ENCODE measurements around the gene NKD2.
"Not testable (repeated sequence)": the region's sequence is repeated elsewhere in the genome, so short reads cannot be mapped to it uniquely, and the experiment has no call there.

NKD2 gene

DNA sequence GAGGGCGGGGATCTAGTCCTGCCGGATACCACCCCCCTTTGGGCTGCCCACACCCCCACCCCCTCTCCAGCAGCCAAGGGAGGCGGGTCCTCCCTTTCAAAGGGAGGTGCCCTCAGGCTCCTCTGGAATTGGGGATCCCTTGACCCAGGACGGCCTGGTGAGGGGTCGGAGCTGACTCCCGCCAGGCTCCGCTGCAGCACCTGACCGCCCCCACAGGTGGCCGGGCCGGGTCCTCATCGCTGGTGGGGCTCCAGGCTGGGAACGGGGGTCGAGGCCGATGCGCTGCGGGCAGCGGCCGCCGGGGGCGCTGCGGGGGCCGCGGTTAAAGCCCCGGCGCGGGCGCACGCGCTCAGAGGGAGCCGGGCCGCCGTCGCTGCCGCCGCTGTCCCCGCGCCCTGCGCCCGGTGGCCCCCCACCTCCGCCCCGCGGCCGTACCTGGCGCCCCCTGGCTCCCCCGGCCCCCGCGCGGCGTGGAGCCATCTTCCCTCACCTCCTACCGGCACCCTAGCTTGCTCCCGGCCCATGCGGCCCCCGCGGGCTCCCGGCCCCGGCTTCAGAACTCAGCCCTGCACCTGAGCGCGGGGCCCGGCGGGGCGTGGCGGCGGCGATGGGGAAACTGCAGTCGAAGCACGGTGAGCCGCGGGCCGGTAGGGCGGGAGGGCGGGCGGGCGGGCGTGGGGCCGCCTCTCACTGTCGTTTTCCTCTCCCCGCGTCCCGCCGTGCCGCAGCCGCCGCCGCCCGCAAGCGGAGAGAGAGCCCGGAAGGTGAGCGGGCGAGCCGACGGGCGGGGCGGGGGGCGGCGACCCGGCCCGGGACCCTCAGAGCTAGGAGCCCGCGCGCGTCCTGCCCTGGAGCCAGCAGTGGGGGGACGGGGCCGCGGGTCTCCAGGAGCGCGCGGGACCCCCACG lies at the start of gene NKD2:
TSS of gene NKD2 (plus strand) at position 352 of the 908 bp plus-strand sequence. CDS start at position 608, 256 bp downstream.
- DNase-seq, result no peak

DNA sequence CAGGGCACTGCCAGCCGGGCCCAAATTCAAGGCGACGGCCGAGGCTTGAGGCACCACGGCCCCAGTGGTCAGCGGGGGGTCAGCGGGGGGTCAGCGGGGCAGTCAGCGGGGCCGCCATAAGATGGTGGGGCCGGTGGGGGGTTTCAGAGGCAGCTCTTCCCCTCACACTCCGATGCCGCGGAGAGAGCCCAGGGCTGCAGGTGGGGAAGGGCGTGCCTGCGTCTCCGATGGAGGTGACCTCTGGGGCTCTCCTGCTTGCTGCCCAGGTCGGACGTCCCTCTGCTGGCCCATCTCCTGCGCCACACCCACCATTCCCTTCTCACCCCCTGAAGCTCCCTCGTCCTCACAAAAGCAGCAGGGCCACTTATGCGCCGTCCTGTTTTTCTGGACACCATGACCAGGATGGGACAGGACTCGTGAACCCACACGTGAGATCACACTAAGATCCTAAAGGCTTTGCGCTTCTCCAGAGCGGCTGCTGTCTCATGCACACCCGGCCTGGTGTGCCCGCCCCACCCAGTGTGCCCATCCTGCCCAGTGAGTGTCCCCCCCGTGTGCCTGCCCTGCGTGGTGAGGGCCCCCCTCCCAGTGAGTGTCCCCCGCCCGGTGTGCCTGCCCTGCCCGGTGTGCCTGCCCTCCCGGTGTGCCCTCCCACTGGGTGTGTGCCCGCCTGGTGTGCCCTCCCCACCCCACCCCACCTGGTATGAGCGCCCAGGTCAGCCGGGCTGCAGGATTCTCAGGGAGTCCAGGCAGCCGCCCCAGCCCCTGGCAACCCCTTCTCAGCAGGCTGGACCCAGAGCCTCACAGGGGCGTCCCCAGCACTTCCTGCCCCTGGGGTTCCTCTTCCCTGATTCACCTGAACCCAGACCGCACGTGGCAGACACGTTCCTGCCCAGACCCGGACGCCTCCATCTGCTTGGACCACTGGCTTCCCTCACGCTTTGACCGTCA lies 48.7 kb upstream of the NKD2 start:
- no peak for DNase-seq

GRCh38 chr5:960551-960950 lies 48.1 kb upstream of the NKD2 start:
- DNase-seq, result no peak

GRCh38 chr5:961002-961710 lies 47.4 kb upstream of the NKD2 start:
- no peak for DNase-seq

- DNase-seq, result no peak
These were observed 46.8 kb upstream of the NKD2 start for GRCh38 chr5:961711-962240.

GRCh38 chr5:962386-962785 lies 46.2 kb upstream of the NKD2 start:
- no peak for DNase-seq

DNA sequence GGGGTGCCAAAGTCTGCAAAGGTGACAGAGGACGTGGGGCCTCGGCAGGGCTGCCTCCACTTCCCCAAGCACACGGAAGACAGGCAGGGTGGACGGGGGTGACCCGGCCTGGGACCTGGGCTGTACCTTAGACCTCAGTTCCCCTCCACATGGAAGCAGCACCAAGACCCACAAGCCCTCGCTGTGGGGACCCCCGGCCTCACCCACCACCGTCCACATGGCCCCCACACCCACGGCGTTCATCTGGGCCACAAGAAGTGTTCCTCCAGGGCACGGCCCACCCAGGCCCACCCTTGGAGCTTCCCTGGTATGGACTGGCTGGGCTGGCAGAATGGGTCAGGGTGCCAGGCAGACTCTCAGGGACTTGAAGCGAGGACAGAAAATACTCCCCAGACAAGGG lies 45.8 kb upstream of the NKD2 start:
- DNase-seq, result no peak

GRCh38 chr5:963310-963672 lies 45.3 kb upstream of the NKD2 start:
- DNase-seq, result no peak

- peak; percentile 80 for DNase-seq
These were observed 44.7 kb upstream of the NKD2 start for GRCh38 chr5:963673-964531.

- DNase-seq, result no peak
These were observed 43.8 kb upstream of the NKD2 start for GRCh38 chr5:964821-965220.

DNA sequence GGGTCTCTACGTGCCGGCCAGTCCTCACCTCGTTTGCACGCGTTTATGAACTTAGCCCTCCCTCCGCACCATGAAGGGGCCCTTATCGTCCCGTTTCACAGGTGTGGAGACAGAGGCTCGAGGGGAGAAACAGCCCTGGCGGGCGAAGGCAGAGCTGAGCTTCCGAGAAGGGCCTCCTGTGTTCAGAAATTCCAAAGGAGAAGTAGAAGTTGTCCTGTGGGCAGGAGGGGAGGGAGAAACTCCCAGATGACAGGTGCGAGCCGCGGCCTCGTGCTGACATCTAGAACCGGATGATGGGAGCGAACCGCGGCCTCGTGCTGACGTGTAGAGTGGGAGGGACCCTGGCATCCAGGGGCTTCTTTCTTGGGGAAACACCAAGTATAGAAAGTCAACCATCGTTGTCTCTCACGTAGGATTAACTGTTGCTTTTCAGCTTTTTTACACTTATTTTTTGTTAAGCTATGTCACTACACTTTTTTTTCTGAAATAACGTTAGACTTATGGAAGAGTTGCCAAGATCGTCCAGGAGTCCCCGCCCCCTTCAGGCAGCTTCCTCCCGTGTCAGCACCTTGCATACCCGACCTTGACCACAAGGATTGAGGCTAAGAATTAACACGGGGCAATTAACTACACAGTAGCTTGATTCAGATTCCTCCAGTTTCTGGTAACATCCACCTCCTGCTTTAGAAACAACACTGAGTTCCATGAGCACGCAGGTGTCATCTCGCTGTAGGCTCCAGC lies 42.8 kb upstream of the NKD2 start:
- DNase-seq, result no peak

- DNase-seq, result no peak
These were observed 42.3 kb upstream of the NKD2 start for GRCh38 chr5:966345-966710.

- no peak for DNase-seq
These were observed 41.7 kb upstream of the NKD2 start for GRCh38 chr5:966941-967340.

GRCh38 chr5:968881-969280 lies 39.7 kb upstream of the NKD2 start:
- DNase-seq, result no peak

- peak; percentile 62 for DNase-seq
These were observed 39.2 kb upstream of the NKD2 start for GRCh38 chr5:969408-969839.

DNA sequence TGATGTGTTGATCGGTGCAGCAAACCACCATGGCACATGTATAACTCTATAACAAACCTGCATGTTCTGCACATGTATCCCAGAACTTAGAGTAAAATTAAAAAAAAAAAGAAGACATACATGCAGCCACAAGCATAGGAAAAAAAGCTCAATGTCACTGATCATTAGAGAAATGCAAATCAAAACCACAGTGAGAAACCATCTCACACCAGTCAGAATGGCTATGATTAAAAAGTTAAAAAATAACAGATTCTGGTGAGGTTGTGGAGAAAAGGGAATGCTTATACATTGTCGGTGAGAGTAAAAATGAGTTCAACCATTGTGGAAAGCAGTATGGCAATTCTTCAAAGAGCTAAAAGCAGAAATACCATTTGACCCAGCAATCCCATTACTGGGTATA lies 36.0 kb upstream of the NKD2 start:
- not testable (repeated sequence) for DNase-seq

GRCh38 chr5:976849-977751 lies 31.5 kb upstream of the NKD2 start:
- no peak for DNase-seq

DNA sequence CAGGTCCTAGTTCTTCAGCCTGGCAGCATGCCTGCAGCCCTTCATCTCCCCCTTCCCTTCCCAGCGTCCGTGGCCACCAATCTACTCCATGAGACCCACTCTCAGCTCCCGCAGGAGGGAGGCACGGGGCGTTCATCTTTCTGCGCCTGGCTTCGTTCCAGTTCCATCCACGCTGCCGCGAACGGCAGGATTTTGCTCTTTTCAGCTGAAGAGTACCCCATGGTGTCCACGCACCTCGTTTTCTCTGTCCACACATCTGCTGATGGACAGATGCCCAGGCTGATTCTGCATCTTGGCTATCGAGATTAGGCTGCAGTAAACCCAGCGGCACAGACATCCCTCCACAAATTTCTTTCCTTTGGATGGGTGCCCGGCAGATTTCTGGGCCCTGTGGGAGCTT lies 30.5 kb upstream of the NKD2 start:
- no peak for DNase-seq

- DNase-seq, result peak; percentile 34
These were observed 29.9 kb upstream of the NKD2 start for GRCh38 chr5:978693-979092.
